Activated CD4-positive, alpha-beta T cell treated with anti-CD3 and anti-CD28 coated beads, Interleukin-2, amount 10 ng/mL, durations not matched to agents 24 days and 14 days (primary cell): ENCODE measurements around the gene DCLRE1A. TPM values are rescaled to one million over a fixed set of nuclear protein-coding genes. Genes with fewer than 3 reads are reported as not detected.
A peak's percentile ranks its signal among the peaks of the same experiment; 100 is the strongest.

ENCODE experiments used
- DNase-seq: peaks from one replicate; pipeline ENCODE4 v3.0.0; 2022
- H3K27ac Mint-ChIP-seq: one replicate; pipeline ENCODE4 v1.8.0; 2022; ENCODE audit warnings: mild to moderate bottlenecking, mixed read lengths
- H3K27me3 Mint-ChIP-seq: one replicate; pipeline ENCODE4 v1.8.0; 2022; ENCODE audit warnings: mixed read lengths
- H3K36me3 Mint-ChIP-seq: one replicate; pipeline ENCODE4 v1.8.0; 2022; ENCODE audit warnings: low read depth, mild to moderate bottlenecking, mixed read lengths
- H3K4me1 Mint-ChIP-seq: one replicate; pipeline ENCODE4 v1.8.0; 2021; ENCODE audit warnings: mixed read lengths
- H3K4me3 Mint-ChIP-seq: one replicate; pipeline ENCODE4 v1.8.0; 2022; ENCODE audit warnings: mild to moderate bottlenecking, moderate library complexity, mixed read lengths
- H3K9me3 Mint-ChIP-seq: one replicate; pipeline ENCODE4 v1.8.0; 2021; ENCODE audit warnings: mixed read lengths
- intact Hi-C: fragments of 100-400 bp; cut with micrococcal nuclease; formaldehyde crosslinking; loops from one replicate; pipeline ENCODE4 v1.15.1; 2023
- total RNA-seq: library from RNA; stranded (reverse); gene quantifications from 2 replicates; pipeline ENCODE4 v1.2.3, GENCODE V29; 2022

DCLRE1A gene
- total RNA-seq, 1 donor from 2014 or later = 14.6 TPM

DNA sequence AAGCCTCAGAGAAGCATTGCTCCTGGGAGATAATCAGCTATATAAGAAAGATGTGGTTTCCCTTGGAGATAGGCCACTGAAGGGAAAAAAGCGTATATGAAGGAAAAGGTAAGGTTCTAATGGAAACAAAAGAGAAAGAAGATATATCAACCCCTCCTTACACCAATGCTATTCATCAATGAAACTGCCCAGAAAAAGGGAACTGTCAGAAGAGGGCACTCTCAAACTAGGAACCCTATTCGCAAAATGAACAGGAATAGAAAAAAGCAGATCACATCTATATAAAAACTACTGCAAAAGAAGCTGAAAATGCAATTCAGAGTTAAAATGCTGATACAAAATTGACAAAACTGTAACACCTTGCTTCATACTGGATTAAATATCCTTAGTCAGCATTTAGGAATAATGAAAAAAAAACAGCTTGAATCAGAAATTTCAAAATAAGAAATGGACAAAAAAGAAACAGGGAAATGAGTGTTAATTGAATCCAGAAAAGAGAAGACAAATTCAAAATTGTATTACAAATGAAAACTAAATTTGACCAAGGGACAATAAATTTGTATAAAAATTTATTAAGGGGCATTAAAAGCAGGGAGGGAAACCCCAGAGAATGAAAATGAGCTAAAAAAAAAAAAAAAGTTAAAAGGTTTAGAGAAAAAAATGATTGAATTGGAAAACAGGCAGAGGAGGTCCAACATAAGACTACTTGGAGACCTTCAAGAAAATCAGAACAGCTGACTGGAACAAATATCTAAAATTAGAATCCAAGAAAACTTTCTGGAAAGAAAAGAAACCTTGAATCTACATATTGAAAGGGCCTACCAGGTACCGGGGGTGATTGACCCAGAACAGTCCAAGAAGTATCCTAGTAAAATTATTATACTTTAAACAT, 18.5 kb upstream of the DCLRE1A start:
- Mint-ChIP-seq H3K4me1 (peaks cover 4% of the 10 kb centered on the region), H3K36me3 (peaks cover 26% of the 10 kb centered on the region), H3K4me3 (no peak overlapping the region), H3K27ac (no peak overlapping the region), H3K9me3 (no peaks in the 10 kb centered on the region), H3K27me3 (no peaks in the 10 kb centered on the region)
- intact Hi-C loops = no loop called here
- no peak for DNase-seq

DNA sequence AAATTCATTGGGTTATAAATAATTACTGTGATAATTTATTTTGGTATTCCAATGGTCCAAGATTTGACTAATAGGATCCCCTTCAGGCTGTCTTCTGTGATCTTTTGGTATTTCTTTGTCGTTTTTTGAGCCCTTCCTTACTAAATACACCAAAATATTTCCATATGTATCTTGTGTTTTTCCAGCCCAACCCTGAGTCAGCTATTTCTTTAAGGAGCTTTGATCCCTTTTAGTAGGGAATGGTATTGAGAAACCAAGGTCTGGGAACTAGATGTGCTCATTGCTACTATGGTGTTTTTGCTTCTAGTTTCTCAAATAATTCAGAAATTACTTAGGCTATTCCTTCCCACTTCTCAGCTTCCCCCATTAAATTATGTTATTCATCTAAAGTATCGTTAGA, 15.9 kb upstream of the DCLRE1A start:
- H3K4me3 Mint-ChIP-seq = no peak overlapping the region
- H3K9me3 Mint-ChIP-seq = no peaks in the 10 kb centered on the region
- DNase-seq = no peak
- intact Hi-C loops = no loop called here
- H3K27me3 Mint-ChIP-seq = no peaks in the 10 kb centered on the region
- no peak overlapping the region for H3K27ac Mint-ChIP-seq
- H3K4me1 Mint-ChIP-seq = peaks cover 7% of the 10 kb centered on the region
- H3K36me3 Mint-ChIP-seq = peaks cover 30% of the 10 kb centered on the region

DNA sequence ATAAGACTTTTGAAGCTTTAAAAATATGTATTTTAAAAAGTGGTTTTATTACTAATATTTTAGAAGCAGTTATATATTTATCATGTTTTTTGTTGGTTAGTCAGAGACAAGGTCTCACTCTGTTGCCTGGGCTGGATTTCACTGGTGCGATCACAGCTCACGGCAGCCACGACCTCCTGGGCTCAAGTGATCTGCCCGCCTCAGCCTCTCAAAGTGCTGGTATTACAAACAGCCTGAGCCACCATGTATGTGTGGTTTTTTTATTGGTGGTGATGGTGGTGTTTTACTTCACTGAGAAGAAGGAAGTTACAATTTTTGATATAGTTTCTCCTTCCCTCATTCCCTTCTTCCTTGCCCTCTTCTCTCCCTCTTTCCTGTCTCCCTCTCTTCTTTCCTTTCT, 14.0 kb upstream of the DCLRE1A start:
- intact Hi-C loops = no loop called here
- Mint-ChIP-seq H3K4me1 (peaks cover 7% of the 10 kb centered on the region), H3K36me3 (peaks cover 36% of the 10 kb centered on the region), H3K27ac (no peak overlapping the region), H3K27me3 (no peaks in the 10 kb centered on the region), H3K4me3 (no peak overlapping the region), H3K9me3 (no peaks in the 10 kb centered on the region)
- no peak for DNase-seq

DNA sequence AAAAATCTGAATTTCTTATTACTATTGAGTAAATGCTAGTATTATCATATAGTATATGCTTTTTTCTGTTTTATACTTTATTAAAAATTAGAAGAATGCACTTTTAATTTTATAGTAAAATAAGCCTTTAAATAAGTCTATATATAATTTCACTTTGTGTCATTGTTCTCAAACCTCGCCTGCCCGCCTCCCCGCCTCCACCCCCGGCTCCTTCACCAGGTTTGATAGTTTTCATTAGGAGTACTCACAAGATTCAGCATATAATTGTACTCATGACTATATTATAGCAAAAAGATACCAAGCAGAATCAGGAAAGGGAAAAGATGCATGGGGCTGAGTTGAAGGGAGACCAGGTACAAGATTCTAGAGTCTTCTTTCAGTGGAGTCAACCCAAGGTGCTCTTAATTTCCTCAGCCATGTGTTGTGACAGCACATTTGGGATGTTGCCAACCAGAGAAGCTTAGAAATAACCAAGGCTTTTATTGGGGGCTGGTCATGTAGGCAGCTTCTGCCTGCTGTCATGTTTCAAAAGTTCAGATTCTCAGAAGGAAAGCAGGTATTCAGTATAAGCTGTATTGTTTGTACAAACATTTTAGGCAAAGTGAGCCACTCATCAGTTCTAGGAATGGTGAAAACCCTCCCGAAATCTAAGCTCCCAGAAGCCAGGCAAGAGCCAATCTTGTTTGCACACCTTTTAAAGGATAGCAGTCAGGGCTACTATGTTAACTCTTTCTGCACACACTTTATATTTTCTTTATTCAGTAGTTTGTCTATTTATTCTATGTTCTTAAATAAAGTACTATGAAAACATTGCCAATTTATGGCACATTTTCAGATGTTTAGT, 12.9 kb upstream of the DCLRE1A start:
- H3K36me3 Mint-ChIP-seq = peaks cover 33% of the 10 kb centered on the region
- no peak overlapping the region for H3K4me3 Mint-ChIP-seq
- intact Hi-C loops = no loop called here
- no peak overlapping the region for H3K27ac Mint-ChIP-seq
- no peaks in the 10 kb centered on the region for H3K27me3 Mint-ChIP-seq
- H3K9me3 Mint-ChIP-seq = no peaks in the 10 kb centered on the region
- peaks cover 7% of the 10 kb centered on the region for H3K4me1 Mint-ChIP-seq
- no peak for DNase-seq

DNA sequence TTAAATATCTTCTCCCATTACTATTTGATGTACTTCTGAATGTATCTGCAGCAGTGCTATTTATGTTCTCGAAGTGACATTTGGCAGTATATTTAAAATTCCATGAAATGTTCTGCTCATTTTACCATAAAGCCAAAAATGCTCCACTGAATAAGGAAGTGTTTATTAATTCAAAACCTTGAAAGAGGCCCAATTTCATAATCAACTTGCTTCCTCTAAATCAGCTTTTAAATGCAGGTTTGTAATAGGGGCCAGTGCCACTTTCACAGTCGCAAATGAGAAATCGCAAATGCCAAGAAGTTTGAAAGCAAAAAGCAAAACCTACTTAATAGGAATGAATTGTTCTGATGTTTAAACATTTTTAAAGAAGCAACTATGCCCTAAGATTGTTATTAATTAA, 12.0 kb upstream of the DCLRE1A start:
- peaks cover 3% of the 10 kb centered on the region for H3K9me3 Mint-ChIP-seq
- H3K36me3 Mint-ChIP-seq = peaks cover 37% of the 10 kb centered on the region
- H3K27me3 Mint-ChIP-seq = no peaks in the 10 kb centered on the region
- no peak overlapping the region for H3K27ac Mint-ChIP-seq
- intact Hi-C loops = no loop called here
- no peak for DNase-seq
- no peak overlapping the region for H3K4me3 Mint-ChIP-seq
- H3K4me1 Mint-ChIP-seq = peaks cover 8% of the 10 kb centered on the region

DNA sequence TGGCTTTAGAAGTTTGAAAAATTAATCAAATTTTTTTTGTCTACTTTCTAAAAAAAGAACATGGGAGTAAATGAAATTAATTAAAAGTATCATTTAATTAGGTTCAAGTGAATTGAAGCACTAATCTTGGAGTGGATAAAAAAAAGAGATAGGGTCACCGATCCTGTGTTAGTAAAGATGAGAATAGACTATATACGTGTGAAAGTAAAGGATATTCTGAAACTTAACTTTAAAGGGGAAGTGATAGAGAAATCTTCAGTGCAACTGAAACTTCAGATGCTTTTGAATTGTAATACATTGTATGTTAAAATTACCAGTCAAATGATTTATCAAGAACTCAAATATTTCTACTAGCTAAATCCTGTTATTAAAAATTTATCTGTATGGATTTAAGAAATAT, 5.4 kb upstream of the DCLRE1A start:
- DNase-seq = no peak
- Mint-ChIP-seq H3K9me3 (peaks cover 5% of the 10 kb centered on the region), H3K36me3 (peaks cover 40% of the 10 kb centered on the region), H3K4me3 (no peak overlapping the region), H3K27ac (no peak overlapping the region), H3K4me1 (peaks cover 21% of the 10 kb centered on the region), H3K27me3 (no peaks in the 10 kb centered on the region)
- intact Hi-C loops = loop anchor here (10.0 kb wide), 3 partner anchors 186 to 1674 kb away; partner anchors contain the start of genes ADRB1 and GPAM

DNA sequence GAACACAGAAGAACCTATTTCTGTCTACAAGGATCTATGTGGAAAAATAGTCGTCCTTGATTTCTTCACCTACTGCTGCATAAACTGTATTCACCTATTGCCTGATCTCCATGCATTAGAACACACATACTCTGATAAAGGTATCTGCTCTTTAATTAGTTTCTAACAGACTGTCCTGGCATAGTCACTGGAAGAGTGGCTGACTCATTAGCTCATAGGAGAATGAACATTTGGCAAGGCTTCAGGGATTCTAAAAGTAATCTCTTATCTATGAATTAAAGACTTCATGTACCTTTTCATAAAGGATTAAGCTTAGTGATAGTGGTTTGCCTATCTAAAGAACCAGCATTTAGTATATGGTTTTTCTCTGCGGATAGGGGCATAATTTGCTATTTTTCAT, 4.7 kb upstream of the DCLRE1A start:
- Mint-ChIP-seq H3K27ac (no peak overlapping the region), H3K36me3 (peaks cover 34% of the 10 kb centered on the region), H3K9me3 (peaks cover 5% of the 10 kb centered on the region), H3K4me3 (no peak overlapping the region), H3K4me1 (peaks cover 24% of the 10 kb centered on the region), H3K27me3 (no peaks in the 10 kb centered on the region)
- intact Hi-C loops = loop anchor here (10.0 kb wide), 3 partner anchors 186 to 1674 kb away; partner anchors contain the start of genes ADRB1 and GPAM
- no peak for DNase-seq

DNA sequence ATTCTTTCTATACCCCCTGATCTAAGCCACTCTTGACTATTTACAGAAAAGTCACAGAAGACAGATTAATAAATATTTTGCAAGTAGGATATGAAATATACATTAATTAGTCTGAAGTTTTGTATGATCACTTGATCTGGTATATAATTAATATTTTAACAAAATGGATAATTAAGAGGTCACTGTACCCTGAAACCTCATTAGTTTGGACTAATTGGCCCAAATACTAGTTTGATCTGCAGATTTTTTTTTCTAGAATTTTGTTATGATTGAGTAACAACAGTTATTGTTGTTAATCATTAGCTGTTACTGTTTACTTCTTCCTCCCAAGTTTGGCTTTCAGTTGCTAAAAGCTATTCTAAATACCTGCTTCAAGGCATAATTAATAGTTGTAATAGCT, 3.3 kb upstream of the DCLRE1A start:
- no peak for DNase-seq
- Mint-ChIP-seq H3K9me3 (peaks cover 5% of the 10 kb centered on the region), H3K27me3 (no peaks in the 10 kb centered on the region), H3K36me3 (peaks cover 26% of the 10 kb centered on the region), H3K27ac (no peak overlapping the region), H3K4me1 (peaks cover 31% of the 10 kb centered on the region), H3K4me3 (no peak overlapping the region)
- intact Hi-C loops = loop anchor here (10.0 kb wide), 3 partner anchors 188 to 1672 kb away; partner anchors contain the start of genes ADRB1 and GPAM

DNA sequence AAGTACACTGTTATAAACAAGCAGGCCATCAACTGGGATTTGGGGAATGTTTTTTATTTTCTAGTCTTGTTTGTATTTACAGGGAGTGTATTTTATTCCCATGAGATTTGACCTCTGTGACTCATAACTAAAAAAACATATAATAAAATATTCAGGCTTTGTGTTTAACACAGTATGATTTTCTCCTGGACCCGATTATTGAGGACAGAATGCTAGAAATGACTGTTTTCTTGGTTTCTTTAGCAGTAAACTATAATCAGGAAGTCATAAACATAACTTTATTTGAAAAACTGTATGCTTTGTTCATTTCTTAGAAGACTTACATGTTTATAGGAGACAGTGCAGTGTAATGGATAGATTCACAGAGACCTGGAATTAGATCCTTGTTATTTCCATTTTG, 2.7 kb upstream of the DCLRE1A start:
- Mint-ChIP-seq H3K27ac (no peak overlapping the region), H3K36me3 (peaks cover 25% of the 10 kb centered on the region), H3K9me3 (peaks cover 5% of the 10 kb centered on the region), H3K4me3 (peak overlapping the region; percentile 98), H3K4me1 (peaks cover 32% of the 10 kb centered on the region), H3K27me3 (no peaks in the 10 kb centered on the region)
- DNase-seq = no peak
- intact Hi-C loops = loop anchor here (10.0 kb wide), 3 partner anchors 188 to 1672 kb away; partner anchors contain the start of genes ADRB1 and GPAM

DNA sequence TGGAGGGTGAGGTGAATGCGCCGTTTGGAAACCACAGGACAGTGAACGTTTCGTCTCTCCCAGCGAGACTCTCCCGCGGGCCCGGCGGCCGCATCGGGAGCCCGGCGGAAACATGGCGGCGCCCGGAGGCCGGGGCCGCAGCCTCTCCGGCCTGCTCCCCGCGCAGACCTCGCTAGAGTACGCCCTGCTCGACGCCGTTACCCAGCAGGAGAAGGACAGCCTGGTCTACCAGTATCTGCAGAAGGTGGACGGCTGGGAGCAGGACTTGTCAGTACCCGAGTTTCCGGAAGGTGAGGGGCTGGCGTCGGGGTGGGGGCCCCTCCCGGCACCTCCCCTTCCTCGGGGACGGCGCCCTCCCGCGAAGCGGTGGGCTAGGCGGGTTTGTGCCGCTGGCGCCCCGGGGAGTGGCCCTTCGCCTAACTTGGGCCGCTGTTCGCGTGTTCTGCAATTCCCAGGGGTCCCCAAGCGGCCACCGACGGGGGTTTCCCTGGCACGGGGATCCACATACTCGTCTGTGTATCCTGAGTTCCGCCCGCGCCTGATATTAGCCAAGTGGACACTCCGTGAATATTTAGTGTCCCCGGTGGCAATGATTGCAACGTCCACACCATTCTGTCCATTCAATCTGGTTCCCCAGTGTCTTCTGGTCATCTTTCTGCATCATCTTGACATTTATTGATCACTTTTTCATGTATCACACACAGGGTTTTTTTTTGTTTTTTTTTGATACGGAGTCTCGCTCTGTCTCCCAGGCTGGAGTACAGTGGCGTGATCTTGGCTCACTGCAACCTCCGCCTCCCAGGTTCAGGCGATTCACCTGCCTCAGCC, 1.1 kb upstream of the DCLRE1A start:
- Mint-ChIP-seq H3K4me1 (peaks cover 35% of the 10 kb centered on the region), H3K9me3 (no peaks in the 10 kb centered on the region), H3K27ac (peak overlapping the region; percentile 95), H3K36me3 (peaks cover 14% of the 10 kb centered on the region), H3K27me3 (no peaks in the 10 kb centered on the region), H3K4me3 (peak overlapping the region; percentile 98)
- intact Hi-C loops = loop anchor here (1.0 to 10.0 kb wide), 7 partner anchors 176 to 1670 kb away; partner anchors contain the start of genes ADRB1, CASP7, CCDC186 and GPAM
- DNase-seq = peak; percentile 85

DNA sequence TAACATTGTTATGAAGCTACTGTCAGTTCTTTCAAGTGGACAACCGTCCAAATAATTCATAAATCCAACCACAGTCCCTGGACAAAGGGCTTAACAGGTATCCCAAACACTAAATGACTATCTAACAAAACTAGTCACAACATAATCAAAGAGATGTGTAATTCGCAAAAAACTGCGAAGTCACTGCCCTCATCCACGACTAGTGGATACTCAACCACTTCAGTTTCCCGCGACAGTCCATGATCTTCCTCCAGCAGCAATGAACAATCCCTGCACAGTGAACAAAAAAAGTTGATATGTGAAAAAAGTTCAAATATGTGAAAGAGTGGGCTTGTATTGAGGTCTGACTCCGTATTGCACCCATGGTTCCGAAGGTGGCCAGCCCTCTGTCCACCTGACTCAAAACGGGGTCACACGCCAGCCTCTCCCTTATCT, 287 bp downstream of the DCLRE1A start:
- H3K4me3 Mint-ChIP-seq = peak overlapping the region; percentile 98
- peak overlapping the region; percentile 95 for H3K27ac Mint-ChIP-seq
- DNase-seq = no peak
- H3K36me3 Mint-ChIP-seq = peaks cover 17% of the 10 kb centered on the region
- no peaks in the 10 kb centered on the region for H3K27me3 Mint-ChIP-seq
- H3K4me1 Mint-ChIP-seq = peaks cover 37% of the 10 kb centered on the region
- H3K9me3 Mint-ChIP-seq = no peaks in the 10 kb centered on the region
- intact Hi-C loops = loop anchor here (1.0 to 10.0 kb wide), 7 partner anchors 174 to 1669 kb away; partner anchors contain the start of genes ADRB1, CASP7, CCDC186 and GPAM

DNA sequence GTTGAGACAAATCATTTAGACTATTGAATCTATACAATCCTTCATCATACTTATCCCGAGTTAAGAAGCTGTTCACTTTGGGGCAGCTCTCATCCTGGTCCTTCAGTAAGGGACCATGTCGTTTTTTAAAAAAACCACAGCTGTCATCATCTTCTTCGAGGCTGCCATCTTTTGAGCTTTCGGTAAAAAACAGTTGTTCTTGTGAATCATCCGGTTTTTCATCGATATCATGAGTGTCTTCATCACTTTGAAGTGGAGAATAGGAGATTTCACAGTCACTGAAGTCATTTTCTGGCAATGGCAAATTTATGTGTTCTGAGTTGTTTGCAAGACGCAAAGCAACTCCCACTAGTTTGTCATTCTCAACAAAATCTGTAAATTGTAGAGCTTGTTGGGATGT, 3.9 kb downstream of the DCLRE1A start:
- H3K9me3 Mint-ChIP-seq = no peaks in the 10 kb centered on the region
- H3K4me1 Mint-ChIP-seq = peaks cover 29% of the 10 kb centered on the region
- H3K4me3 Mint-ChIP-seq = peak overlapping the region; percentile 28
- peak overlapping the region; percentile 40 for H3K27ac Mint-ChIP-seq
- DNase-seq = no peak
- intact Hi-C loops = loop anchor here (5.0 to 10.0 kb wide), 5 partner anchors 195 to 1665 kb away; partner anchors contain the start of genes ADRB1 and GPAM
- H3K27me3 Mint-ChIP-seq = no peaks in the 10 kb centered on the region
- peaks cover 34% of the 10 kb centered on the region for H3K36me3 Mint-ChIP-seq
